Transverse colon (tissue), 4 donors: Measurements from ENCODE around the gene BOK.

Experiments
- CTCF ChIP-seq, 5 experiments: fragments of 200-600 bp in 3 of 5; fragments of 450-650 bp in 2 of 5; sonication (generic) in 3 of 5; IDR thresholded peaks; 1 replicate in 2 of 5; 2 replicates in 3 of 5; pipeline ENCODE4 v1.5.1; 2016 to 2017; ENCODE audit warnings: antibody characterized with exemption in 5 of 5, inconsistent platforms in 3 of 5, mild to moderate bottlenecking in 2 of 5, moderate library complexity in 1 of 5
- EP300 ChIP-seq: sonication (generic); formaldehyde crosslinking; IDR thresholded peaks from one replicate; pipeline ENCODE4 v1.6.1; 2017; ENCODE audit warnings: antibody characterized with exemption, low read depth
- POLR2AphosphoS5 ChIP-seq, 3 donors: sonication (generic); formaldehyde crosslinking; IDR thresholded peaks; one replicate each; pipeline ENCODE4 v1.6.1; 2016; ENCODE audit warnings: antibody characterized with exemption in 3 of 3

GRCh38 chr2:241553512-241553830, 5.1 kb upstream of the BOK start:
- TF ChIP-seq CTCF (IDR thresholded peaks at IDR 0.05) (no peak), POLR2AphosphoS5 (IDR thresholded peaks at IDR 0.05) (no peak), EP300 (no peak)
